Effector CD8-positive, alpha-beta T cell (primary cell): Measurements from ENCODE around the gene GAGE12H.
A peak's percentile ranks its signal among the peaks of the same experiment; 100 is the strongest.
"Not testable (repeated sequence)": the region's sequence is repeated elsewhere in the genome, so short reads cannot be mapped to it uniquely, and the experiment has no call there.

ENCODE experiments used
- DNase-seq: peaks from one replicate; lab custom pipeline; 2025; lab: John Stamatoyannopoulos, UW
- total RNA-seq, 4 experiments: gene quantifications; one replicate each; lab custom pipeline; 2026; lab: John Stamatoyannopoulos, UW

GAGE12H gene, protein sequence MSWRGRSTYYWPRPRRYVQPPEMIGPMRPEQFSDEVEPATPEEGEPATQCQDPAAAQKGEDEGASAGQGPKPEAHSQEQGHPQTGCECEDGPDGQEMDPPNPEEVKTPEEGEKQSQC
- total RNA-seq: 0 reads per million in 4 experiments

DNA sequence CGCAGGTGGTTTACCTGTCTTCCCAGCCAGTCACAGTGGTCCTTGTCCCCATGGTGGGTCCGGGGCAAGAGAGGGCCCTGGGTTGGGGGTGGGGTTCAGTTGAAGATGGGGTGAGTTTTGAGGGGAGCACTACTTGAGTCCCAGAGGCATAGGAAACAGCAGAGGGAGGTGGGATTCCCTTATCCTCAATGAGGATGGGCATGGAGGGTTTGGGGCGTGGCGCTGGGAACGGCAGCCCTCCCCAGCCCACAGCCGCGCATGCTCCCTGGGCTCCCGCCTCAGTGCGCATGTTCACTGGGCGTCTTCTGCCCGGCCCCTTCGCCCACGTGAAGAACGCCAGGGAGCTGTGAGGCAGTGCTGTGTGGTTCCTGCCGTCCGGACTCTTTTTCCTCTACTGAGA, at the start of gene GAGE12H:
Gene GAGE12H (plus strand): TSS at position 301 of the 400 bp plus-strand sequence. CDS start 1,155 bp downstream, outside the sequence.
- DNase-seq: not testable (repeated sequence)

DNA sequence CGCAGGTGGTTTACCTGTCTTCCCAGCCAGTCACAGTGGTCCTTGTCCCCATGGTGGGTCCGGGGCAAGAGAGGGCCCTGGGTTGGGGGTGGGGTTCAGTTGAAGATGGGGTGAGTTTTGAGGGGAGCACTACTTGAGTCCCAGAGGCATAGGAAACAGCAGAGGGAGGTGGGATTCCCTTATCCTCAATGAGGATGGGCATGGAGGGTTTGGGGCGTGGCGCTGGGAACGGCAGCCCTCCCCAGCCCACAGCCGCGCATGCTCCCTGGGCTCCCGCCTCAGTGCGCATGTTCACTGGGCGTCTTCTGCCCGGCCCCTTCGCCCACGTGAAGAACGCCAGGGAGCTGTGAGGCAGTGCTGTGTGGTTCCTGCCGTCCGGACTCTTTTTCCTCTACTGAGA, 47.9 kb upstream of the GAGE12H start, which contains the start of gene GAGE12C:
Gene GAGE12C (plus strand): TSS at position 301 of the 400 bp plus-strand sequence. CDS start 1,155 bp downstream, outside the sequence.
- DNase-seq: not testable (repeated sequence)

DNA sequence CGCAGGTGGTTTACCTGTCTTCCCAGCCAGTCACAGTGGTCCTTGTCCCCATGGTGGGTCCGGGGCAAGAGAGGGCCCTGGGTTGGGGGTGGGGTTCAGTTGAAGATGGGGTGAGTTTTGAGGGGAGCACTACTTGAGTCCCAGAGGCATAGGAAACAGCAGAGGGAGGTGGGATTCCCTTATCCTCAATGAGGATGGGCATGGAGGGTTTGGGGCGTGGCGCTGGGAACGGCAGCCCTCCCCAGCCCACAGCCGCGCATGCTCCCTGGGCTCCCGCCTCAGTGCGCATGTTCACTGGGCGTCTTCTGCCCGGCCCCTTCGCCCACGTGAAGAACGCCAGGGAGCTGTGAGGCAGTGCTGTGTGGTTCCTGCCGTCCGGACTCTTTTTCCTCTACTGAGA, 38.3 kb upstream of the GAGE12H start, which contains the start of gene GAGE12D:
Gene GAGE12D (plus strand): TSS at position 301 of the 400 bp plus-strand sequence. CDS start 1,155 bp downstream, outside the sequence.
- DNase-seq: not testable (repeated sequence)

DNA sequence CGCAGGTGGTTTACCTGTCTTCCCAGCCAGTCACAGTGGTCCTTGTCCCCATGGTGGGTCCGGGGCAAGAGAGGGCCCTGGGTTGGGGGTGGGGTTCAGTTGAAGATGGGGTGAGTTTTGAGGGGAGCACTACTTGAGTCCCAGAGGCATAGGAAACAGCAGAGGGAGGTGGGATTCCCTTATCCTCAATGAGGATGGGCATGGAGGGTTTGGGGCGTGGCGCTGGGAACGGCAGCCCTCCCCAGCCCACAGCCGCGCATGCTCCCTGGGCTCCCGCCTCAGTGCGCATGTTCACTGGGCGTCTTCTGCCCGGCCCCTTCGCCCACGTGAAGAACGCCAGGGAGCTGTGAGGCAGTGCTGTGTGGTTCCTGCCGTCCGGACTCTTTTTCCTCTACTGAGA, 28.8 kb upstream of the GAGE12H start, which contains the start of gene GAGE12E:
Gene GAGE12E (plus strand): TSS at position 301 of the 400 bp plus-strand sequence. CDS start 1,155 bp downstream, outside the sequence.
- not testable (repeated sequence) for DNase-seq

DNA sequence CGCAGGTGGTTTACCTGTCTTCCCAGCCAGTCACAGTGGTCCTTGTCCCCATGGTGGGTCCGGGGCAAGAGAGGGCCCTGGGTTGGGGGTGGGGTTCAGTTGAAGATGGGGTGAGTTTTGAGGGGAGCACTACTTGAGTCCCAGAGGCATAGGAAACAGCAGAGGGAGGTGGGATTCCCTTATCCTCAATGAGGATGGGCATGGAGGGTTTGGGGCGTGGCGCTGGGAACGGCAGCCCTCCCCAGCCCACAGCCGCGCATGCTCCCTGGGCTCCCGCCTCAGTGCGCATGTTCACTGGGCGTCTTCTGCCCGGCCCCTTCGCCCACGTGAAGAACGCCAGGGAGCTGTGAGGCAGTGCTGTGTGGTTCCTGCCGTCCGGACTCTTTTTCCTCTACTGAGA, 19.2 kb upstream of the GAGE12H start, which contains the start of gene GAGE12F:
Gene GAGE12F (plus strand): TSS at position 301 of the 400 bp plus-strand sequence. CDS start 1,155 bp downstream, outside the sequence.
- not testable (repeated sequence) for DNase-seq

DNA sequence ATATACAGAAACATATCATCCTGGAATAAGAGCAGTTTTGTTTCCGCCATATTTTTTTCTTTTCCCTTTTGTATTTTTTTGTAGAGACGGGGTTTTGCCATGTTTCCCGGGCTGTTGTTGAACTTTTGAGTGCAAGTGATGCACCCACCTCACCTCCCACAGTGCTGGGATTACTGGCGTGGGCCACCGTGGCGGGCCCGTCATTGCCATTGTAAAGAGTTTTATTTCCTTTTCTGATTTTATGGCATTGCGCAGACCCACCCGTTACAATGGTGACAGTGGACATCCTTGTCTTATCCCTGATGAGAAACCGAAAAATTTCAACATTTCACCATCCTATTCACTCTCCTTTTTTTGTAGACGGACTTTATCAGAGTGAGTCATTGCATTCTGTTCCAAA, 11.0 kb upstream of the GAGE12H start:
- DNase-seq: not testable (repeated sequence)

DNA sequence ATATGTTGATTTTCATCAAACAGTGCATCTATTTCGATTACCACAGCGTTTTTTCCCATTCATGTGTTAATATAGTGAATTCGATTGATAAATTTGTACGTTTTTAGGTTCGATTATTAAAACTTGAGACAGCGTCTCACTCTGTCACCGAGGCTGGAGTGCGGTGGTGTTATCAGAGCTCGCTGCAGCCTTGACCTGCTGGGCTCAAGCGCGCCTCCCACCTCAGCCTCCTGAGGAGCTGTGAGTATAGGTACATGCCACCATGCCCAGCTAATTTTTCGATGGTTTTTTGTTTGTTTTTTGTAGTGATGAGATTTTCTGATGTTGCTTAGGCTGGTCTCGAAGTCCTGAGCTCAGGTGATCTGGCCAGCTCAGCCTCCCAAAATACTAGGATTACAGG, 10.6 kb upstream of the GAGE12H start:
- DNase-seq: not testable (repeated sequence)

DNA sequence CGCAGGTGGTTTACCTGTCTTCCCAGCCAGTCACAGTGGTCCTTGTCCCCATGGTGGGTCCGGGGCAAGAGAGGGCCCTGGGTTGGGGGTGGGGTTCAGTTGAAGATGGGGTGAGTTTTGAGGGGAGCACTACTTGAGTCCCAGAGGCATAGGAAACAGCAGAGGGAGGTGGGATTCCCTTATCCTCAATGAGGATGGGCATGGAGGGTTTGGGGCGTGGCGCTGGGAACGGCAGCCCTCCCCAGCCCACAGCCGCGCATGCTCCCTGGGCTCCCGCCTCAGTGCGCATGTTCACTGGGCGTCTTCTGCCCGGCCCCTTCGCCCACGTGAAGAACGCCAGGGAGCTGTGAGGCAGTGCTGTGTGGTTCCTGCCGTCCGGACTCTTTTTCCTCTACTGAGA, 9.6 kb upstream of the GAGE12H start, which contains the start of gene GAGE12G:
Gene GAGE12G (plus strand): TSS at position 301 of the 400 bp plus-strand sequence. CDS start 1,155 bp downstream, outside the sequence.
- DNase-seq: not testable (repeated sequence)

DNA sequence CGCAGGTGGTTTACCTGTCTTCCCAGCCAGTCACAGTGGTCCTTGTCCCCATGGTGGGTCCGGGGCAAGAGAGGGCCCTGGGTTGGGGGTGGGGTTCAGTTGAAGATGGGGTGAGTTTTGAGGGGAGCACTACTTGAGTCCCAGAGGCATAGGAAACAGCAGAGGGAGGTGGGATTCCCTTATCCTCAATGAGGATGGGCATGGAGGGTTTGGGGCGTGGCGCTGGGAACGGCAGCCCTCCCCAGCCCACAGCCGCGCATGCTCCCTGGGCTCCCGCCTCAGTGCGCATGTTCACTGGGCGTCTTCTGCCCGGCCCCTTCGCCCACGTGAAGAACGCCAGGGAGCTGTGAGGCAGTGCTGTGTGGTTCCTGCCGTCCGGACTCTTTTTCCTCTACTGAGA, 9.4 kb downstream of the GAGE12H start, which contains the start of gene GAGE2A:
Gene GAGE2A (plus strand): TSS at position 301 of the 400 bp plus-strand sequence. CDS start 1,155 bp downstream, outside the sequence.
- DNase-seq: not testable (repeated sequence)

DNA sequence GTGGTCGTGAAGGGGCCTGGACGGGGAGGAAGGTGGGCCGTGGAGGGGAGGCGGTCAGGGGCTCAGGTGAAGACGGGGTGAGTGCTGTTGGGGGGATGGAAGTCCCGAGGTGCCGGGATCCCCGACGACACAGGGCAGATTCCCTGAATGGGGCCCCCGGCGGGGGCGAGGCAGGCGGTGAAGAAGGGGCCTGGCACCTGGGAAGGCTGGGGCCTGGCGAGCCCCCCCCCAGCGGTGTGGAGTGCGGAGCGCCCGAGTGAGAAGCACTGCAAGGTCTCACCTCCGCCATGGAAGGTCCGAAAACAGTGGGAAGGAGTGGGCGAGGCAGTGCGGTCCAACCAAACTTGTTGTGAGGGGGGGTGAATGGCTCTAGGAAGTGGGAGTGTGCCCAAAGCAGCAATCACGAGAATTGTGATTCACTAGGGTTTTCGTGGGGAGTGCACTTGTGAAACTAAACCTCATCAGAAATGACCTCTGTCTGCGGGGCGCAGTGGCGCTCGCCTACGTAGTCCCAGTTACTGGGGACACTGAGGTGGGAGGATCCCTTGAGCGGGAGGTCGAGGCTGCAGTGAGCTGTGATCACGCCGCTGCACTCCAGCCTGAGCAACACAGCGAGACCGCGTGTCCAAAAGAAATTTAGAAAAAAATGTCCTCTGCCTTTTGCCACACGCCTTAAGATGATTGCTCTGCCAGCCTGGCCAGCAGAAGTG, 10.2 kb downstream of the GAGE12H start:
- DNase-seq: not testable (repeated sequence)

DNA sequence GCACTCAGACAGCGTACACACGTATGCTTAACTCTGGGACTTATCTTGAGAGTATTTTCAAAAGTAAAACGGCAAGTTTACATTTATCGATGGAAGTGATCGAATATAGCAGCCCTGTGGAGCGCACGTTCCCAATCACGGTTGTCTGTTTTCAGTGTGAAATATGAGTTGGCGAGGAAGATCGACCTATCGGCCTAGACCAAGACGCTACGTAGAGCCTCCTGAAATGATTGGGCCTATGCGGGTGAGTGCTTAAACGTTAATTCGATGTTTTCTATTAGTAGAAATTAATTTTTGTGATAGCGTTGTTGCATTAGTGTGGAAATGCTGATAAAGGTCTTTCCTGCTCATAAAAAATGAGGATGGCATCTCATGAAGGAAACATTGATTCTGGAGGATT, 10.7 kb downstream of the GAGE12H start:
- not testable (repeated sequence) for DNase-seq

DNA sequence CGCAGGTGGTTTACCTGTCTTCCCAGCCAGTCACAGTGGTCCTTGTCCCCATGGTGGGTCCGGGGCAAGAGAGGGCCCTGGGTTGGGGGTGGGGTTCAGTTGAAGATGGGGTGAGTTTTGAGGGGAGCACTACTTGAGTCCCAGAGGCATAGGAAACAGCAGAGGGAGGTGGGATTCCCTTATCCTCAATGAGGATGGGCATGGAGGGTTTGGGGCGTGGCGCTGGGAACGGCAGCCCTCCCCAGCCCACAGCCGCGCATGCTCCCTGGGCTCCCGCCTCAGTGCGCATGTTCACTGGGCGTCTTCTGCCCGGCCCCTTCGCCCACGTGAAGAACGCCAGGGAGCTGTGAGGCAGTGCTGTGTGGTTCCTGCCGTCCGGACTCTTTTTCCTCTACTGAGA, 19.0 kb downstream of the GAGE12H start, which contains the start of gene GAGE1:
Gene GAGE1 (plus strand): TSS at position 301 of the 400 bp plus-strand sequence. CDS start 1,155 bp downstream, outside the sequence.
- DNase-seq: not testable (repeated sequence)

DNA sequence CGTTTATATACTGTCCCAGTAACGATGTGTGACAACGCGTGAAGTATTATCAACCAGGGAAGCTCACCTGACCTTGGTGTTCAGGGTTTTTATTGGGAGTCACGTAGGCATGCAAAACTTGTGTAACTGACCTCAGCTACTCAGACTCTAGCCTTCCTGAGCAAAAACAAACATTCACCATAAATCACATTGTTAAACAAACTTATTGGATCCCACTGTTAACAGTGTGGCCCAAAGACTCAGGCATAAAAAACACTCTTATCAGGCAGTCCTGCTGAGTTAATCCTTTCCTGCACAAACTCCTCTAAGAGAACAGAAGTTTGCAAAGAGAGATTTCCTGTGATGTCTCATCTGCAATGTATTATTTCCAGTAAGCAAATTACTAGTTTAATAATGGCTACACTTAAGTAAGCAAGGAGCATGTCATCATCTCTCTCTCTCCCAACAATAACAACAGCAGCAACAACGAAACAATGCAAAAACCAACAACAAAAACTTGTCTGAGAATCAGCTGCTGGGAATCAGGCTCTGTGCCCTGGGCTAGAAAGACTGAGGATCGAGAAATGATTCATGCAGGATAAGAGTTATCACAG, 31.1 kb downstream of the GAGE12H start:
- no peak for DNase-seq

DNA sequence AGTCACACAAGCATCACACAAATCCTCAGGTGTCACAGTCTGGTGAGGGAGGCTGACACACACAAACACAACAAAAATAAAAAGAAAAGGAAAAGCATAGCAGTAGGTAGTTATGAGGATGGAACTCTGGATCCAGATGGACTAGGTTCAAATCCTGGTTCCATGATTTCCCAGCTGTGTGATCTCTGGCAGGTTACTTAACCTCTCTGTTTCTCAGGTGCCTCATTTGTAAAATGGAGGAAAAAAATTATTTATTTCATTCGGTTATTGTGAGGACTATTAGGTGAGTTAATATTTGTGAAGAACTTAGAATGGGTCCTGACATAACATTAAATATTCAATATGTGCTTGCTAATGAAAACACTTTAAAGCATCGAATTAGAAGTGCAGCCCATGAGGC, 38.8 kb downstream of the GAGE12H start:
- no peak for DNase-seq

DNA sequence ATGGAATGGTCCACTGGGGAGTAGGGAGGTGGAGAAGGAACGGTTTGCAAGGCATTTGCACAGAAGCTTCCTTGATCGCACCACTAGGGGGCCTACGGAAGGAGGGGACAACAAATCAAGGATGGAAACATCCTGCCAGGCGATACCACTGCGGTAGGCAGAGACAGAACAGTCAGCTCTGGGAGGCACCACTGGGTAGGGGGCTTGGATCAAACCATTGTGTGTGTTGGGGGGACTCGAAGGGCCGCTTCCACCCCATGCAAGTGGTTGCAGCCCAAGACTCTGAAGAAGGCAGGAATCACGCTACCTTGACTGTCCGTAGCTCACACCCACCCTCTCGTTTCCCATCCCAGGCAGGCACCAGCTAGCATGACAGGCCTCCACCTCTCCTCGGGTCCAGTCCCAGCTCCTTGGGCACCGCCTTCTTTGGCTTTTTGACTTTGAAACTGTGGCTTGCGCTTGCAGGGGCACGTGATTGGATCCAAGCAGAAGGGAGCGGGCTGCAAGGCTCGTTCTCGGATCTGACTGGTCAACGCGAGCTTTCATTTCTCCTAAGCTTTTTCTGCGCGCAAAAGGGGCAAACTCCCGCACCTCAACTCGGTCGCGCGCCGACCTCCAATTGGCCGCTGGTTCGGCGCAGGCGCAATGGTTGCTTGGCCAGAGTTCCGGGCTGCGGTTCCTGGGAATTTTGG, 47.5 kb downstream of the GAGE12H start:
- DNase-seq: peak; percentile 14
